ENCODE data around the gene WNT1.

Gene WNT1

DNA sequence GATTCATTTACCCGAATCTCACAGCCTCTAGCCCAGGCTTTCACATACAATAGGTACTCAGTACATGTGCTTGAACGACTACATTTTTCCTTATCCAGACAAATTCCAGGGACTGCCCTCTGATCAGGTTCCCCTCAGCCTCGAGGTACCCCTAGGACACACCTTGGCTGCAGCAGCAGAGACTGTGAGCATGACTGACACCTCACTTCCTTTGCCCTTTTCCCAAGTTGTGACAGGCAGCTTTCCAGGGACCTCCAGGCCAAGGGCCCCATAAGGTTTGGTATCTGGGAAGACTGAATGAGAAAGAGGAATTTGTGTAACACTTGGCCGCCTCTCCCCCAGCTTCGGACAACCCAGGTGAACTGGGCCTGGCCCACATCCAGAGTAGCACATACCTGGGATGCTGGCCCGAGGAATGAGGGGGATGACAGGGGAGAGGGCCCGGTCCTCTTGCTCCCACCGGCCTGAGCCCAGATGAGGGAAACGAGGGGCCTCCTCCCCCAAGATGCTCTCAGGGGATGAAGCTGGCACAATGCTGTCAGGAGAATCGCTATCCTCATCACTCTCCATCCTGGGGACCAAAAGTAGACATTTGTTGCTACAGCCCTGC lies 50.6 kb downstream of the WNT1 start:
- no peak for DNase-seq (ENCODE audit: low spot score)

DNA sequence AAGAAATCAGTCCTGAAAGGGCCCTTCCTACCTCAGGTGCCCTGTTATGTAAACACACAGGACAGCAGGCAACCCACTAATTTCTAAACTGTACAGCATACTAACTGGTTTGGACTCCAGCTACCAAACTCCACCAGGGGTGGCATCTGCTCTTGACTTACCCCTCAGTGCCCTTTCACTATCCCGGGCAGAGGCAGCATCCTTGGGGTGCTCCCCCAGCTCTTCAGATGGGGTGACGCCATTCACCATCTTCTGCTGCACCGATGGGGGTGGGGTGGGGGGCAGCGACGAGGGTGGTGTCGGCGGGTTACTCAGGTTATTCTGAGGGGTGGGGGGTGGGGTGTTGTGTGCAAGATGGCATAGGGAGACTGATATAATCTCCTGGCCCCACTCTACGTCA lies 52.0 kb downstream of the WNT1 start:
- no peak for DNase-seq (ENCODE audit: low spot score)

DNA sequence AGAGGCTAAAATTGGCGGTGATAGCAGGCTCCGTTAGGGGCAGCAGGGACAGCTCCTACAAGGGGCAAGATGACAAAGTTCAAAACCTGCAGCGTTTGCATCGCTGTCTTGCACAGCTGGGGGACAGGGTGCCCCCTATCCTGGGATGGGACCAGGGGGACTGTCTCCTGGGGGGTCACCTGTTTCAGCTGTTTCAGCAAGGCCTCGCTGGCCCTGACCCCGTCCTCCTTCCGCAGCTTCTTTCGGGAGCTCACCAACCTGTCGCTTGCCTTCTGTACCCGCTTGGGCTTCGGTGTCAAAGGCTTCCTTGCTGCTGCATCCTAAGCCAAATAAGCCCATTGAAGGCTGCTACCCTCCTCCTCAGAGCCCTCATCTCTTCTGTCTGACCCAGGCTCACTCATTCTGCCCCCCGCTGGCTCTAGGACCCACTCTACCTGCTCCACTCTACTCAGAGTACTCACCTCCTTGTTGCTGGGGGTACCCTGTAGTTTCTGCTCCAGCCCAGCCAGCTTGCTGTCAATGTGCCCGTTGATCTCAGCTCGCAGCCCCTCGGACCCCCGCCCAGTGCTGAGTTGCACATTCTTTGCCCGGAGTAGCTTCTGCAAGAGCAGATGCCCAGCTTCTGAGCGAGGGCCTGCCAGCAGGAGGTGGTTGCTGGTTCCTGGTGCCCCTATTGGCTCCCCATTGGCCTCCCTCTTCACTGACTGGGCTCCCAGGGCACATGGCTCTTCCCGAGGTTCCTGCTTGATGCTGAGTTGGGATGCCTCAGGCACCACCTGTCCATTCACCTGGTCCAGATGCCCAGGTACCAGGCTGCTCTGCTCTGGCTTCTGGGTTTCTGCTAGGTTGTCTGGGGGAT lies 52.8 kb downstream of the WNT1 start:
- DNase-seq (ENCODE audit: low spot score): no peak

DNA sequence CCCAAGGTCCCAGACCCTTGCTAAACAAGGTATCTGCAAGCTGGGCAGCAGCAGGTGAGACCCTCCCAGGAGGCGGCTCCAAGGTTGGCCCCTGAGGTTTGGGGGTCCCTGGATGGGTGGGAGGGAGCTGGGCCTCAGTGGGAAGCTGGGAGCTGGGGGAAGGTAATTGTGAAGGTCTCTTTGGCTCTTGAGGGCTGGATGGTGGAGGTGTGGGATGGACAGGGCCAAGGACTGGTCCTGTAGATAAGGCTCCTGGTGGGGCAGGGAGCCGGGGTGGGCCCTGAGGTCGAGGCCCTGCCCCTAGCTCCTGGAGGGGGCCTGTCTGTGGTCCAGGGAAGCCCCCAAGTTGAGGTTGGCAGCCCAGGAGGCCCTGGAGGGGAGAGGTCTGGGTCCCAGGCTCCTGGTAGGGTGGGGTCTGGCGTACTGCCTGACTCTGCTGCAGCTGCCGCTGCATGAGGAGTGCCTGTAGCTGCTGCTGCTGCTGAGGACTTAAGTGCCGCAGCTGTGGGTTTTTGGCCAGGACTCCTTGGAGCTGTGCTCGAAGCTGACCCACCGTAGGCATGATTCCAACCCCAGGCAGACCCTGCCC lies 53.5 kb downstream of the WNT1 start:
- no peak for DNase-seq (ENCODE audit: low spot score)
